IMR-90 (cell line): ENCODE results near the gene PRKACA. TPM values are rescaled to one million over a fixed set of nuclear protein-coding genes. Genes with fewer than 3 reads are reported as not detected.

Experiments used
- ATAC-seq: fragments of 200-7000 bp; cut with Tn5 transposase; 2 replicates; pipeline ENCODE4 v1.9.1; 2020; ENCODE audit warnings: low read depth, mild to moderate bottlenecking, moderate library complexity
- BruUV-seq: library from RNA; stranded (reverse); fragments of 400-500 nt; replicated peaks from 2 replicates; lab custom pipeline; 2021; lab: Mats Ljungman, UMichigan
- CTCF ChIA-PET: fragments of 300-600 bp; formaldehyde crosslinking; extraction: SDS; loops from one replicate; lab custom pipeline; 2021; ENCODE audit warnings: antibody characterized with exemption; lab: Yijun Ruan, JAX
- POLR2A ChIA-PET: fragments of 300-600 bp; sonication (Branson Sonifier 250); formaldehyde crosslinking; loops from one replicate; lab custom pipeline; 2022; ENCODE audit warnings: antibody characterized with exemption; ENCODE audit not compliant: unreplicated experiment; lab: Charles Lee
- DNase-seq: peaks from one replicate; pipeline ENCODE4 v3.0.0; 2013
- H2AFZ ChIP-seq: replicated peaks from 2 replicates; pipeline ENCODE3; 2013; ENCODE audit warnings: low read length, mild to moderate bottlenecking; ENCODE audit not compliant: poor library complexity
- H2AK5ac ChIP-seq: 2 replicates; pipeline ENCODE4 v1.6.1; 2013; ENCODE audit warnings: low read depth, low read length, inconsistent platforms
- H2AK9ac ChIP-seq: replicated peaks from 2 replicates; pipeline ENCODE3; 2013; ENCODE audit warnings: mild to moderate bottlenecking, low read depth, low read length, moderate library complexity; ENCODE audit not compliant: poor library complexity
- H2BK120ac ChIP-seq: 2 replicates; pipeline ENCODE4 v1.6.1; 2013; ENCODE audit warnings: low read depth, low read length, inconsistent platforms
- H2BK15ac ChIP-seq: 3 replicates; pipeline ENCODE4 v1.6.1; 2013; ENCODE audit warnings: low read depth, low read length, inconsistent platforms
- H2BK20ac ChIP-seq: 2 replicates; pipeline ENCODE4 v1.6.1; 2013; ENCODE audit warnings: low read depth, mild to moderate bottlenecking, inconsistent platforms, low read length, moderate library complexity
- H2BK5ac ChIP-seq: 2 replicates; pipeline ENCODE4 v1.6.1; 2013; ENCODE audit warnings: mild to moderate bottlenecking, low read depth, low read length, inconsistent platforms; ENCODE audit not compliant: poor library complexity, severe bottlenecking
- H3K14ac ChIP-seq: replicated peaks from 2 replicates; pipeline ENCODE4 v1.6.1; 2013; ENCODE audit warnings: low read depth, low read length, inconsistent platforms
- H3K18ac ChIP-seq: 2 replicates; pipeline ENCODE4 v1.6.1; 2013; ENCODE audit warnings: low read depth, low read length, control low read depth
- H3K23ac ChIP-seq: 2 replicates; pipeline ENCODE4 v1.6.1; 2013; ENCODE audit warnings: low read depth, low read length, inconsistent platforms
- H3K27ac ChIP-seq: 2 replicates; pipeline ENCODE4 v1.5.1; 2013; ENCODE audit warnings: mild to moderate bottlenecking, control low read depth, low read length; ENCODE audit not compliant: insufficient read depth
- H3K27me3 ChIP-seq: 2 replicates; pipeline ENCODE4 v1.6.1; 2013; ENCODE audit warnings: low read length; ENCODE audit not compliant: control insufficient read depth, insufficient read depth
- H3K36me3 ChIP-seq: 2 replicates; pipeline ENCODE4 v1.6.1; 2013; ENCODE audit warnings: low read length, mixed read lengths; ENCODE audit not compliant: control insufficient read depth, insufficient read depth
- H3K4ac ChIP-seq: 2 replicates; pipeline ENCODE4 v1.6.1; 2013; ENCODE audit warnings: low read depth, low read length, inconsistent platforms
- H3K4me1 ChIP-seq: 2 replicates; pipeline ENCODE4 v1.6.1; 2013; ENCODE audit warnings: low read length, mixed read lengths; ENCODE audit not compliant: control insufficient read depth, insufficient read depth
- H3K4me2 ChIP-seq: 2 replicates; pipeline ENCODE4 v1.6.1; 2013; ENCODE audit warnings: low read depth, mild to moderate bottlenecking, control low read depth, low read length, moderate library complexity
- H3K4me3 ChIP-seq: 2 replicates; pipeline ENCODE4 v1.5.1; 2013; ENCODE audit warnings: low read depth, mild to moderate bottlenecking, control low read depth, low read length, moderate library complexity; ENCODE audit not compliant: insufficient read depth
- H3K56ac ChIP-seq: 2 replicates; pipeline ENCODE4 v1.6.1; 2013; ENCODE audit warnings: low read length, inconsistent platforms; ENCODE audit not compliant: insufficient read depth; ENCODE audit errors: extremely low read depth
- H3K79me1 ChIP-seq, 2 experiments: 2 replicates each; pipeline ENCODE4 v1.6.1; 2013; ENCODE audit warnings: low read length in 2 of 2, inconsistent platforms in 1 of 2, low read depth in 1 of 2
- H3K9ac ChIP-seq: 2 replicates; pipeline ENCODE4 v1.6.1; 2013; ENCODE audit warnings: low read depth, low read length, control low read depth
- H3K9me1 ChIP-seq: 2 replicates; pipeline ENCODE4 v1.6.1; 2013; ENCODE audit warnings: low read length, inconsistent platforms; ENCODE audit not compliant: insufficient read depth
- H3K9me3 ChIP-seq: 2 replicates; pipeline ENCODE4 v1.6.1; 2013; ENCODE audit warnings: low read length; ENCODE audit not compliant: control insufficient read depth, insufficient read depth
- H4K20me1 ChIP-seq: 2 replicates; pipeline ENCODE4 v1.6.1; 2013; ENCODE audit warnings: low read length, inconsistent platforms; ENCODE audit not compliant: insufficient read depth
- H4K5ac ChIP-seq: 2 replicates; pipeline ENCODE4 v1.6.1; 2013; ENCODE audit warnings: mild to moderate bottlenecking, low read depth, low read length, control low read depth
- H4K8ac ChIP-seq, 2 experiments: 2 replicates each; pipeline ENCODE4 v1.6.1; 2013; ENCODE audit warnings: low read depth in 2 of 2, low read length in 2 of 2, control low read depth in 1 of 2, inconsistent platforms in 1 of 2
- H4K91ac ChIP-seq: 2 replicates; pipeline ENCODE4 v1.6.1; 2013; ENCODE audit warnings: low read depth, low read length, inconsistent platforms; ENCODE audit not compliant: insufficient read depth
- CTCF ChIP-seq: conservative IDR thresholded peaks from 2 replicates; pipeline ENCODE4 v1.5.1; 2012; ENCODE audit warnings: mild to moderate bottlenecking, low read depth, low read length, improper control_type of control experiment
- USF2 ChIP-seq: fragments of 150-350 bp; IDR thresholded peaks from 2 replicates; pipeline ENCODE4 v1.6.1; 2017; ENCODE audit warnings: mild to moderate bottlenecking, antibody characterized with exemption, low read length, low read depth
- WGBS, 2 experiments: methylation state at CpG; one replicate each; pipeline versions ENCODE4 v1.1.5 to v1.1.7; 2013; ENCODE audit warnings: missing lambda C conversion rate in 2 of 2; ENCODE audit not compliant: insufficient read length in 1 of 2; ENCODE audit errors: extremely low coverage in 2 of 2; 5-methylcytosine and 5-hydroxymethylcytosine counted together
- dilution Hi-C: fragments of 300-500 bp; cut with HindIII; formaldehyde crosslinking; loops from one replicate; pipeline ENCODE4 v1.14.3; 2018; ENCODE audit warnings: low sequenced_read_pairs; ENCODE audit not compliant: unreplicated experiment
- in situ Hi-C: fragments of 300-500 bp; cut with MboI; formaldehyde crosslinking; loops from 3 replicates; pipeline ENCODE4 v1.14.3; 2019; ENCODE audit warnings: low sequenced_read_pairs, inconsistent platforms, mixed read lengths
- intact Hi-C: fragments of 100-400 bp; cut with micrococcal nuclease; formaldehyde crosslinking; loops from 2 replicates; pipeline ENCODE4 v1.10.0; 2022
- polyA plus RNA-seq, 3 experiments: library from polyadenylated mRNA; depleted of rRNA; stranded (reverse); fragments of >200 nt; gene quantifications; 2 replicates each; pipeline ENCODE4 v1.2.3, GENCODE V29; 2012; ENCODE audit warnings: low replicate concordance in 1 of 3
- total RNA-seq: library from RNA; depleted of rRNA; stranded (reverse); fragments of >200 nt; gene quantifications from 2 replicates; pipeline ENCODE4 v1.2.3, GENCODE V29; 2012

Gene PRKACA
- total and polyA plus RNA-seq, 2 of the 4 experiments (the other 2 are of a cell fraction): 18.1 to 94.5 TPM

DNA sequence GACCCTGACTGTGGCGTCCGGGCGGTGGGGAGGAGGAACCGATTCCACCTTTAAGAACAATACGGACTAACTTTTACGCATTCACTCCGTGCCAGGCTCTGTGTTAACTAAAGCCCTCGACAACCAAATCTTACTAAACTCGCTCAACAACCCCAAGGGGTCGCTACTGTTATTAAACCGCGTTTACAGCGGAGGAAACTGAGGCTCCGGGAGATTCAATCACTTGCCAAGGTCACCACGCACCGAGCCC lies 28.2 kb downstream of the PRKACA start:
- Histone ChIP-seq H2BK15ac (no peak overlapping the region), H3K18ac (no peak overlapping the region), H4K5ac (no peak overlapping the region), H3K27ac (no peak overlapping the region), H3K4me2 (peak overlapping the region; percentile 63), H3K4me3 (peak overlapping the region; percentile 62), H2AK9ac (peak overlapping the region; percentile 75), H3K27me3 (no peaks in the 10 kb centered on the region), H3K4me1 (no peaks in the 10 kb centered on the region), H4K20me1 (peaks cover 7% of the 10 kb centered on the region), H3K4ac (no peak overlapping the region), H3K9me1 (no peaks in the 10 kb centered on the region), H4K91ac (no peak overlapping the region), H3K23ac (peak overlapping the region; percentile 80; the same call in 1 of the 2 replicates), H3K9me3 (peaks cover 8% of the 10 kb centered on the region), H2AFZ (peak overlapping the region; percentile 19), H2BK5ac (no peak overlapping the region), H2BK20ac (no peak overlapping the region), H2BK120ac (no peak overlapping the region), H4K8ac (no peak overlapping the region), H3K9ac (peak overlapping the region; percentile 23; the same call in 1 of the 2 replicates), H3K14ac (0 out of 2 replicates have a peak overlapping the region, but pooled peaks have one; percentile 70), H3K56ac (peak overlapping the region; percentile 16; the same call in 1 of the 2 replicates), H2AK5ac (0 out of 2 replicates have a peak overlapping the region, but pooled peaks have one; percentile 37), H3K36me3 (peaks cover 12% of the 10 kb centered on the region), H3K79me1 (peaks cover 0 to 6% of the 10 kb centered on the region in 2 experiments; a peak in 2 of 4 replicates)
- ChIA-PET CTCF (no interaction called here), POLR2A (no interaction called here)
- ATAC-seq: no peak
- BruUV-seq: no TSS peak
- WGBS, 2 experiments: no CpG with 5 or more reads among the region's 16 CpGs
- intact Hi-C loops (no loop called here), in situ Hi-C loops (loop anchor here (25.0 kb wide), 1 partner anchor 327 kb away; the partner anchor contains the start of genes C19orf53 and MRI1), dilution Hi-C loops (no loop called here)
- TF ChIP-seq CTCF (0 out of 2 replicates have a peak, but pooled peaks have one; percentile 19), USF2 (no peak)
- DNase-seq: no peak
